Measurements from ENCODE around the gene EIF4EBP3. TPM values are rescaled to one million over a fixed set of nuclear protein-coding genes. Genes with fewer than 3 reads are reported as not detected.

Gene EIF4EBP3
- total RNA-seq, 1 donor from 2014 or later: 11.7 TPM

Small RNAs within 50 kb of the gene (microRNA-seq; reads per million reads assigned to microRNA genes)
- gene MIR6831: not detected

Other genes starting within 250 kb of the EIF4EBP3 start
- 80.6 TPM for gene PFDN1, start 244.6 kb upstream of the EIF4EBP3 start, total RNA-seq
- 20.2 TPM for gene HBEGF, start 201.1 kb upstream of the EIF4EBP3 start, total RNA-seq
- not detected for gene SLC4A9, start 187.5 kb upstream of the EIF4EBP3 start, total RNA-seq
- 57.2 TPM for gene ANKHD1, start 145.8 kb upstream of the EIF4EBP3 start, total RNA-seq
- gene SRA1, start 9.8 kb downstream of the EIF4EBP3 start, total RNA-seq: 29.4 TPM
- 10.6 TPM for gene APBB3, start 16.9 kb downstream of the EIF4EBP3 start, total RNA-seq
- gene SLC35A4, start 17.2 kb downstream of the EIF4EBP3 start, total RNA-seq: 76.4 TPM
- 46.1 TPM for gene CD14, start 85.5 kb downstream of the EIF4EBP3 start, total RNA-seq
- 4.2 TPM for gene TMCO6, start 91.8 kb downstream of the EIF4EBP3 start, total RNA-seq
- gene NDUFA2, start 100.0 kb downstream of the EIF4EBP3 start, total RNA-seq: 146 TPM
- 66.4 TPM for gene IK, start 100.2 kb downstream of the EIF4EBP3 start, total RNA-seq
- 11.2 TPM for gene WDR55, start 117.2 kb downstream of the EIF4EBP3 start, total RNA-seq
- gene DND1, start 125.9 kb downstream of the EIF4EBP3 start, total RNA-seq: 0.24 TPM
- 35.9 TPM for gene HARS1, start 143.7 kb downstream of the EIF4EBP3 start, total RNA-seq
- gene HARS2, start 143.8 kb downstream of the EIF4EBP3 start, total RNA-seq: 24.4 TPM
- gene ZMAT2, start 152.8 kb downstream of the EIF4EBP3 start, total RNA-seq: 35.1 TPM
- not detected for gene PCDHA1, start 238.5 kb downstream of the EIF4EBP3 start, total RNA-seq
- gene PCDHA2, start 247.2 kb downstream of the EIF4EBP3 start, total RNA-seq: not detected

Data from Right ventricle myocardium inferior (tissue), 1 donor.